ENCODE measurements around the gene UBXN2A. TPM values are rescaled to one million over a fixed set of nuclear protein-coding genes. Genes with fewer than 3 reads are reported as not detected.
A peak's percentile ranks its signal among the peaks of the same experiment; 100 is the strongest.

The UBXN2A gene
- total RNA-seq, 1 experiment from 2014 or later: 15.1 TPM

GRCh38 chr2:23905155-23905554, 35.1 kb upstream of the UBXN2A start:
- DNase-seq: no peak
- H3K4me3 Mint-ChIP-seq (ENCODE audit: low read depth, unreplicated experiment): no peak overlapping the region
- H3K4me1 Mint-ChIP-seq (ENCODE audit: low read depth, unreplicated experiment): peaks cover 24% of the 10 kb centered on the region
- H3K27me3 Mint-ChIP-seq (ENCODE audit: unreplicated experiment): no peaks in the 10 kb centered on the region
- no peaks in the 10 kb centered on the region for H3K9me3 Mint-ChIP-seq (ENCODE audit: low read depth, unreplicated experiment)
- no TSS peak for BruUV-seq (replicated peaks)
- TF ChIP-seq, protein P1, sequence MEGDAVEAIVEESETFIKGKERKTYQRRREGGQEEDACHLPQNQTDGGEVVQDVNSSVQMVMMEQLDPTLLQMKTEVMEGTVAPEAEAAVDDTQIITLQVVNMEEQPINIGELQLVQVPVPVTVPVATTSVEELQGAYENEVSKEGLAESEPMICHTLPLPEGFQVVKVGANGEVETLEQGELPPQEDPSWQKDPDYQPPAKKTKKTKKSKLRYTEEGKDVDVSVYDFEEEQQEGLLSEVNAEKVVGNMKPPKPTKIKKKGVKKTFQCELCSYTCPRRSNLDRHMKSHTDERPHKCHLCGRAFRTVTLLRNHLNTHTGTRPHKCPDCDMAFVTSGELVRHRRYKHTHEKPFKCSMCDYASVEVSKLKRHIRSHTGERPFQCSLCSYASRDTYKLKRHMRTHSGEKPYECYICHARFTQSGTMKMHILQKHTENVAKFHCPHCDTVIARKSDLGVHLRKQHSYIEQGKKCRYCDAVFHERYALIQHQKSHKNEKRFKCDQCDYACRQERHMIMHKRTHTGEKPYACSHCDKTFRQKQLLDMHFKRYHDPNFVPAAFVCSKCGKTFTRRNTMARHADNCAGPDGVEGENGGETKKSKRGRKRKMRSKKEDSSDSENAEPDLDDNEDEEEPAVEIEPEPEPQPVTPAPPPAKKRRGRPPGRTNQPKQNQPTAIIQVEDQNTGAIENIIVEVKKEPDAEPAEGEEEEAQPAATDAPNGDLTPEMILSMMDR (IDR thresholded peaks at IDR 0.05; ENCODE audit: unreplicated experiment): no peak
- H3K27ac Mint-ChIP-seq (ENCODE audit: unreplicated experiment): no peak overlapping the region
- intact Hi-C loops (cut with micrococcal nuclease; ENCODE audit: unreplicated experiment): no loop called here
- CTCF ChIA-PET: no interaction called here
- H3K36me3 Mint-ChIP-seq (ENCODE audit: insufficient read depth, unreplicated experiment): no peaks in the 10 kb centered on the region

DNA sequence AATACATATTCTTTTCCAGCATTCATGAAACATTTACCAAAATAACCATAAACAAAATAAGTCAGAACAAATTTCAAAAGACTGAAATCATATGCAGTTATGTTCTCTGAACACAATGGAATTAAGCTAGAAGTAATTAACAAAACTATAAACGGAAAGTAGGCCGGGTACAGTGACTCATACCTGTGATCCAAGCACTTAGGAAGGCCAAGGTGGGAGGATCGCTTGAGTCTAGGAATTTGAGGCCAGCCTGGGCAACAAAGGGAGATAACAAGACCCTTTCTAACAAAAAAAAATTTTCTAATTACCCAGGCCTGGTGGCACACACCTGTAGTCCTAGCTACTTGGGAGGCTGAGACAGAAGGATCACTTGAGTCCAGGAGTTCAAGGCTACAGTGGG, 28.2 kb upstream of the UBXN2A start:
- peaks cover 20% of the 10 kb centered on the region for H3K4me1 Mint-ChIP-seq (ENCODE audit: low read depth, unreplicated experiment)
- CTCF ChIA-PET: interaction anchor here (0.6 kb wide), 1 partner anchor 56 kb away, joined by 3 read pairs; no protein-coding TSS in a partner anchor
- no peak overlapping the region for H3K27ac Mint-ChIP-seq (ENCODE audit: unreplicated experiment)

DNA sequence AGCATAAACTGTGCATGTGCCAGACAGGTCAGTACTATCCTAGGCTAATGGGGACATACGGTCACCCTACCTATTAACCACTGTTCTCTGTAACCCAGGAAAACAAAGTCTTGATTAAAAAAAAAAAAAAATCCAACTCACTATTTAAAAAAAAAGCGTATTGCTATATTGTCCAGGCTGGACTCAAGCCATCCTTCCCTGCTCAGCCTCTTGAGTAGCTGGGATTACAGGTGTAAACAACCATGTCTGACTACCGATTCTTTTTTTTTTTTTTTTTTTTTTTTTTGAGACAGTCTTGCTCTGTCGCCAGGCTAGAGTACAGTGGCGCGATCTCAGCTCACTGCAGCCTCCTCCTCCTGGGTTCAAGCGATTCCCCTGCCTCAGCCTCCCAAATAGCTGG, 24.9 kb upstream of the UBXN2A start:
- Mint-ChIP-seq H3K36me3 (ENCODE audit: insufficient read depth, unreplicated experiment) (peaks cover 4% of the 10 kb centered on the region), H3K4me1 (ENCODE audit: low read depth, unreplicated experiment) (peaks cover 21% of the 10 kb centered on the region), H3K27ac (ENCODE audit: unreplicated experiment) (no peak overlapping the region), H3K9me3 (ENCODE audit: low read depth, unreplicated experiment) (no peaks in the 10 kb centered on the region), H3K27me3 (ENCODE audit: unreplicated experiment) (no peaks in the 10 kb centered on the region), H3K4me3 (ENCODE audit: low read depth, unreplicated experiment) (no peak overlapping the region)
- no peak for DNase-seq
- intact Hi-C loops (cut with micrococcal nuclease; ENCODE audit: unreplicated experiment): no loop called here
- CTCF ChIA-PET: no interaction called here
- TF ChIP-seq, protein P1 (IDR thresholded peaks at IDR 0.05; ENCODE audit: unreplicated experiment): no peak
- BruUV-seq (replicated peaks): no TSS peak

More for the DNA sequence above, 28.2 kb upstream of the UBXN2A start:
- peaks cover 4% of the 10 kb centered on the region for H3K36me3 Mint-ChIP-seq (ENCODE audit: insufficient read depth, unreplicated experiment)
- no peaks in the 10 kb centered on the region for H3K9me3 Mint-ChIP-seq (ENCODE audit: low read depth, unreplicated experiment)
- peak; percentile 7 for DNase-seq
- intact Hi-C loops (cut with micrococcal nuclease; ENCODE audit: unreplicated experiment): no loop called here
- no TSS peak for BruUV-seq (replicated peaks)
- H3K4me3 Mint-ChIP-seq (ENCODE audit: low read depth, unreplicated experiment): no peak overlapping the region
- no peaks in the 10 kb centered on the region for H3K27me3 Mint-ChIP-seq (ENCODE audit: unreplicated experiment)
- TF ChIP-seq, protein P1 (IDR thresholded peaks at IDR 0.05; ENCODE audit: unreplicated experiment): no peak

GRCh38 chr2:23916727-23917405, 23.4 kb upstream of the UBXN2A start:
- H3K27ac Mint-ChIP-seq (ENCODE audit: unreplicated experiment): no peak overlapping the region
- TF ChIP-seq, protein P1 (IDR thresholded peaks at IDR 0.05; ENCODE audit: unreplicated experiment): no peak
- H3K4me3 Mint-ChIP-seq (ENCODE audit: low read depth, unreplicated experiment): no peak overlapping the region
- H3K27me3 Mint-ChIP-seq (ENCODE audit: unreplicated experiment): no peaks in the 10 kb centered on the region
- BruUV-seq (replicated peaks): no TSS peak
- H3K9me3 Mint-ChIP-seq (ENCODE audit: low read depth, unreplicated experiment): no peaks in the 10 kb centered on the region
- intact Hi-C loops (cut with micrococcal nuclease; ENCODE audit: unreplicated experiment): no loop called here
- peaks cover 22% of the 10 kb centered on the region for H3K4me1 Mint-ChIP-seq (ENCODE audit: low read depth, unreplicated experiment)
- H3K36me3 Mint-ChIP-seq (ENCODE audit: insufficient read depth, unreplicated experiment): no peaks in the 10 kb centered on the region
- CTCF ChIA-PET: no interaction called here
- DNase-seq: no peak

Measured in Calu3 (cell line).